GM19025 (cell line): ENCODE measurements around the gene SCNN1A.

Source experiments
- ATAC-seq: cut with Tn5 transposase; IDR thresholded peaks from one replicate; pipeline ENCODE4 v1.9.1; 2021; ENCODE audit warnings: mild to moderate bottlenecking, low read depth, moderate library complexity; ENCODE audit not compliant: unreplicated experiment

Gene SCNN1A

GRCh38 chr12:6375269-6376078 lies at the start of gene SCNN1A:
Gene SCNN1A (minus strand): TSS chr12:6375563. CDS start chr12:6374783, 780 bp downstream.
- no peak for ATAC-seq

- ATAC-seq: no peak
Measured at GRCh38 chr12:6424866-6425265, 49.5 kb upstream of the SCNN1A start.

- ATAC-seq: no peak
Measured at GRCh38 chr12:6424008-6424347, 48.6 kb upstream of the SCNN1A start.

- no peak for ATAC-seq
Measured at GRCh38 chr12:6423267-6424007, 48.1 kb upstream of the SCNN1A start.

- ATAC-seq: no peak
Measured at GRCh38 chr12:6420364-6420763, 45.0 kb upstream of the SCNN1A start.

- ATAC-seq: no peak
Measured at GRCh38 chr12:6418796-6419195, 43.4 kb upstream of the SCNN1A start.

GRCh38 chr12:6416596-6416995 lies 41.2 kb upstream of the SCNN1A start:
- ATAC-seq: no peak

- no peak for ATAC-seq
Measured at GRCh38 chr12:6407236-6407954, 32.0 kb upstream of the SCNN1A start.

GRCh38 chr12:6405963-6406362 lies 30.6 kb upstream of the SCNN1A start:
- no peak for ATAC-seq

GRCh38 chr12:6404390-6404789 lies 29.0 kb upstream of the SCNN1A start:
- ATAC-seq: no peak

GRCh38 chr12:6399884-6400644 lies 24.7 kb upstream of the SCNN1A start:
- no peak for ATAC-seq

- ATAC-seq: no peak
Measured at GRCh38 chr12:6396031-6396430, 20.7 kb upstream of the SCNN1A start.

GRCh38 chr12:6394398-6394797 lies 19.0 kb upstream of the SCNN1A start:
- no peak for ATAC-seq

- no peak for ATAC-seq
Measured at GRCh38 chr12:6393109-6393508, 17.7 kb upstream of the SCNN1A start.

- no peak for ATAC-seq
Measured at GRCh38 chr12:6392504-6392903, 17.1 kb upstream of the SCNN1A start.

- no peak for ATAC-seq
Measured at GRCh38 chr12:6391013-6391412, 15.7 kb upstream of the SCNN1A start.

- no peak for ATAC-seq
Measured at GRCh38 chr12:6390084-6390799, 14.9 kb upstream of the SCNN1A start.

- no peak for ATAC-seq
Measured at GRCh38 chr12:6387541-6387940, 12.2 kb upstream of the SCNN1A start.

GRCh38 chr12:6386491-6386890 lies 11.1 kb upstream of the SCNN1A start:
- no peak for ATAC-seq

- no peak for ATAC-seq
Measured at GRCh38 chr12:6386038-6386437, 10.7 kb upstream of the SCNN1A start.
